B cell (primary cell): ENCODE measurements around the gene KRTAP11-1. TPM values are rescaled to one million over a fixed set of nuclear protein-coding genes. Genes with fewer than 3 reads are reported as not detected.

Experiments used
- ATAC-seq: fragments of 200-7000 bp; cut with Tn5 transposase; one replicate; pipeline ENCODE4 v1.10.0; 2021; ENCODE audit warnings: low read depth, mild to moderate bottlenecking, moderate number of reproducible peaks, moderate library complexity
- CTCF ChIA-PET: fragments of 350-600 bp; sonication (Branson Sonifier 250); formaldehyde crosslinking; loops from one replicate; lab custom pipeline; 2021; ENCODE audit warnings: antibody characterized with exemption, inconsistent platforms; lab: Charles Lee
- POLR2A ChIA-PET: fragments of 350-600 bp; sonication (Branson Sonifier 250); formaldehyde crosslinking; loops from one replicate; lab custom pipeline; 2021; ENCODE audit warnings: antibody characterized with exemption; lab: Charles Lee
- DNase-seq: peaks from one replicate; pipeline ENCODE4 v3.0.0; 2013
- H2AFZ ChIP-seq: 2 replicates; pipeline ENCODE4 v1.6.1; 2012; ENCODE audit warnings: mild to moderate bottlenecking, low read depth, low read length; ENCODE audit not compliant: insufficient read depth, poor library complexity, severe bottlenecking
- H3K27ac ChIP-seq, 2 donors: 1 replicate in 1 of 2; 2 replicates in 1 of 2; pipeline ENCODE4 v1.5.1; 2012 to 2013; ENCODE audit warnings: low read length in 2 of 2, mild to moderate bottlenecking in 2 of 2, moderate library complexity in 1 of 2
- H3K27me3 ChIP-seq, 4 experiments: fragments of 200-600 bp in 1 of 4; sonication (generic) in 1 of 4; replicated peaks in 1 of 4; 1 replicate in 2 of 4; 2 replicates in 2 of 4; pipeline versions ENCODE4 v1.6.1 to v1.7.0; 2013 to 2016; ENCODE audit warnings: low read length in 3 of 4, mild to moderate bottlenecking in 2 of 4, mixed read lengths in 1 of 4, moderate library complexity in 1 of 4; ENCODE audit not compliant: insufficient read depth in 4 of 4, control insufficient read depth in 3 of 4; ENCODE audit errors: control extremely low read depth in 1 of 4
- H3K36me3 ChIP-seq, 2 experiments: replicated peaks in 1 of 2; 1 replicate in 1 of 2; 2 replicates in 1 of 2; pipeline versions ENCODE4 v1.6.1 to v1.7.1; 2013; ENCODE audit warnings: low read length in 1 of 2; ENCODE audit not compliant: insufficient read depth in 2 of 2, control insufficient read depth in 1 of 2; ENCODE audit errors: control extremely low read depth in 1 of 2, extremely low read depth in 1 of 2
- H3K4me1 ChIP-seq, 2 donors: fragments of 200-600 bp in 1 of 2; sonication (generic) in 1 of 2; 1 replicate in 1 of 2; 2 replicates in 1 of 2; pipeline versions ENCODE4 v1.5.1 to v1.6.1; 2013 to 2017; ENCODE audit warnings: low read length in 2 of 2; ENCODE audit not compliant: control insufficient read depth in 2 of 2, insufficient read depth in 2 of 2
- H3K4me2 ChIP-seq: replicated peaks from 2 replicates; pipeline ENCODE3; 2012; ENCODE audit warnings: mild to moderate bottlenecking, low read depth, low read length; ENCODE audit not compliant: poor library complexity, severe bottlenecking
- H3K4me3 ChIP-seq, 5 experiments: fragments of 200-600 bp in 1 of 5; sonication (generic) in 1 of 5; 1 replicate in 3 of 5; 2 replicates in 2 of 5; pipeline versions ENCODE4 v1.5.1 to v1.7.0; 2011 to 2016; ENCODE audit warnings: low read length in 4 of 5, mild to moderate bottlenecking in 4 of 5, low read depth in 2 of 5, control low read depth in 1 of 5, moderate library complexity in 1 of 5; ENCODE audit not compliant: insufficient read depth in 1 of 5; ENCODE audit errors: control extremely low read depth in 1 of 5, extremely low read depth in 1 of 5
- H3K79me2 ChIP-seq: fragments of 200-600 bp; sonication (generic); one replicate; pipeline ENCODE4 v1.6.0; 2016; ENCODE audit warnings: low read length; ENCODE audit not compliant: control insufficient read depth, insufficient read depth
- H3K9ac ChIP-seq: fragments of 200-600 bp; sonication (generic); 2 replicates; pipeline ENCODE4 v1.6.1; 2017; ENCODE audit warnings: mild to moderate bottlenecking, low read length, moderate library complexity
- H3K9me3 ChIP-seq, 3 donors: one replicate each; pipeline versions ENCODE4 v1.6.1 to v1.7.1; 2013; ENCODE audit warnings: low read length in 2 of 3; ENCODE audit not compliant: control insufficient read depth in 2 of 3, insufficient read depth in 1 of 3; ENCODE audit errors: control extremely low read depth in 1 of 3
- H4K20me1 ChIP-seq: 2 replicates; pipeline ENCODE4 v1.6.0; 2012; ENCODE audit warnings: mild to moderate bottlenecking, low read length; ENCODE audit not compliant: insufficient read depth, control insufficient read depth, poor library complexity, severe bottlenecking
- H3K27ac Mint-ChIP-seq: one replicate; pipeline ENCODE4 v1.8.0; 2021; ENCODE audit warnings: mixed read lengths
- H3K27me3 Mint-ChIP-seq: one replicate; pipeline ENCODE4 v1.8.0; 2021; ENCODE audit warnings: mixed read lengths
- H3K4me1 Mint-ChIP-seq: one replicate; pipeline ENCODE4 v1.8.0; 2021; ENCODE audit warnings: mixed read lengths
- H3K4me3 Mint-ChIP-seq: one replicate; pipeline ENCODE4 v1.8.0; 2021; ENCODE audit warnings: mixed read lengths
- H3K9me3 Mint-ChIP-seq: one replicate; pipeline ENCODE4 v1.8.0; 2022; ENCODE audit warnings: mixed read lengths; ENCODE audit not compliant: insufficient read depth
- CTCF ChIP-seq: fragments of 200-600 bp; IDR thresholded peaks from one replicate; pipeline ENCODE4 v1.8.0; 2022; ENCODE audit warnings: antibody characterized with exemption, mild to moderate bottlenecking
- EZH2 ChIP-seq: IDR thresholded peaks from 2 replicates; pipeline ENCODE4 v1.6.1; 2012; ENCODE audit warnings: borderline replicate concordance, low read depth, mild to moderate bottlenecking, moderate library complexity, low read length; ENCODE audit not compliant: insufficient read depth, poor library complexity, severe bottlenecking
- WGBS: methylation state at CpG from one replicate; pipeline ENCODE4 v1.1.5; 2013; ENCODE audit warnings: missing lambda C conversion rate; ENCODE audit not compliant: insufficient coverage; 5-methylcytosine and 5-hydroxymethylcytosine counted together
- intact Hi-C: fragments of 100-400 bp; cut with micrococcal nuclease; formaldehyde crosslinking; loops from one replicate; pipeline ENCODE4 v1.10.0; 2022
- polyA minus RNA-seq: library from RNA; depleted of rRNA, polyadenylated mRNA; stranded (reverse); fragments of >200 nt; gene quantifications from 2 replicates; pipeline ENCODE4 v1.2.3, GENCODE V29; 2012
- polyA plus RNA-seq: library from polyadenylated mRNA; depleted of rRNA; stranded (reverse); fragments of >200 nt; gene quantifications from 2 replicates; pipeline ENCODE4 v1.2.3, GENCODE V29; 2012
- total RNA-seq, 2 donors: library from RNA; stranded (reverse); fragments of 120-200 nt in 1 of 2; gene quantifications; 1 replicate in 1 of 2; 2 replicates in 1 of 2; pipeline versions ENCODE4 v1.2.3 to v1.2.4, GENCODE V29; 2013 to 2022

KRTAP11-1 gene
- not detected in 2 replicates for total RNA-seq
- not detected for total RNA-seq (2013)
- not detected in 2 replicates for polyA plus RNA-seq
- polyA minus RNA-seq: not detected in 2 replicates

GRCh38 chr21:30881480-30881879 lies at the start of gene KRTAP11-1:
Gene KRTAP11-1 (minus strand): TSS chr21:30881580. CDS start chr21:30881524, 56 bp downstream.
- H3K27me3 Mint-ChIP-seq: no peaks in the 10 kb centered on the region
- ChIA-PET CTCF (no interaction called here), POLR2A (no interaction called here)
- no peak for DNase-seq
- H3K36me3 ChIP-seq: no peaks in the 10 kb centered on the region
- H3K4me1 ChIP-seq: no peaks in the 10 kb centered on the region
- H3K4me3 Mint-ChIP-seq: no peak within 1 kb of the TSS
- ATAC-seq: no peak
- no peak for TF ChIP-seq EZH2
- TF ChIP-seq CTCF: no peak
- H2AFZ ChIP-seq: no peak within 1 kb of the TSS
- intact Hi-C loops: no loop called here
- H3K4me1 Mint-ChIP-seq: no peaks in the 10 kb centered on the region
- no peak within 1 kb of the TSS for H3K4me2 ChIP-seq
- H3K27me3 ChIP-seq: no peaks in the 10 kb centered on the region
- H4K20me1 ChIP-seq: no peaks in the 10 kb centered on the region
- H3K4me3 ChIP-seq: no peak within 1 kb of the TSS
- H3K9ac ChIP-seq: no peak within 1 kb of the TSS
- no peak within 1 kb of the TSS for H3K27ac Mint-ChIP-seq
- 83% methylated on average over 1 of the region's 2 CpGs for WGBS
- peaks cover 0 to 8% (median 0%) of the 10 kb centered on the region in 3 donors for H3K9me3 ChIP-seq
- no peak within 1 kb of the TSS for H3K27ac ChIP-seq
- H3K9me3 Mint-ChIP-seq: no peaks in the 10 kb centered on the region
- H3K79me2 ChIP-seq: no peaks in the 10 kb centered on the region

GRCh38 chr21:30924146-30924700 lies 42.8 kb upstream of the KRTAP11-1 start:
- no peaks in the 10 kb centered on the region for H3K4me1 Mint-ChIP-seq
- Histone ChIP-seq H3K27me3 (no peaks in the 10 kb centered on the region), H2AFZ (no peak overlapping the region), H3K79me2 (no peaks in the 10 kb centered on the region), H4K20me1 (no peaks in the 10 kb centered on the region), H3K27ac (no peak overlapping the region), H3K9me3 (peaks cover 0 to 8% (median 0%) of the 10 kb centered on the region in 3 donors), H3K36me3 (no peaks in the 10 kb centered on the region), H3K4me1 (no peaks in the 10 kb centered on the region), H3K4me2 (no peak overlapping the region), H3K9ac (no peak overlapping the region), H3K4me3 (no peak overlapping the region)
- no peaks in the 10 kb centered on the region for H3K27me3 Mint-ChIP-seq
- H3K4me3 Mint-ChIP-seq: no peak overlapping the region
- 85% methylated on average over 3 of the region's 4 CpGs for WGBS
- DNase-seq (no peak), ATAC-seq (no peak)
- ChIA-PET CTCF (no interaction called here), POLR2A (no interaction called here)
- no peak for TF ChIP-seq CTCF
- TF ChIP-seq EZH2: no peak
- H3K9me3 Mint-ChIP-seq: peaks cover 4% of the 10 kb centered on the region
- intact Hi-C loops: no loop called here
- H3K27ac Mint-ChIP-seq: no peak overlapping the region
